Measurements from ENCODE around the gene TTC4.

TTC4 gene

GRCh38 chr1:54782588-54782987 is 66.9 kb downstream of the TTC4 start:
- no peak for DNase-seq (ENCODE audit: low read depth)

- no peak for DNase-seq (ENCODE audit: low read depth)
Observed at GRCh38 chr1:54784066-54784465, 68.4 kb downstream of the TTC4 start.

- DNase-seq (ENCODE audit: low read depth): no peak
Observed at GRCh38 chr1:54786778-54787177, 71.1 kb downstream of the TTC4 start.

- no peak for DNase-seq (ENCODE audit: low read depth)
Observed at GRCh38 chr1:54787604-54788003, 71.9 kb downstream of the TTC4 start.

GRCh38 chr1:54788459-54788858 is 72.8 kb downstream of the TTC4 start:
- DNase-seq (ENCODE audit: low read depth): no peak

- DNase-seq (ENCODE audit: low read depth): peak; percentile 43
Observed at GRCh38 chr1:54791880-54792522, 76.3 kb downstream of the TTC4 start.
